Progenitor cell of endocrine pancreas (in vitro differentiated cells): ENCODE measurements around the gene ADA. TPM values are rescaled to one million over a fixed set of nuclear protein-coding genes. Genes with fewer than 3 reads are reported as not detected.

Source experiments
- DNase-seq: peaks from one replicate; pipeline ENCODE4 v3.0.0; 2021; ENCODE audit warnings: low spot score; ENCODE audit not compliant: unreplicated experiment
- H3K27ac Mint-ChIP-seq: 2 replicates; pipeline ENCODE4 v1.8.0; 2021; ENCODE audit warnings: mild to moderate bottlenecking, moderate library complexity, mixed read lengths
- H3K27me3 Mint-ChIP-seq: 2 replicates; pipeline ENCODE4 v1.8.0; 2021; ENCODE audit warnings: mixed read lengths
- H3K36me3 Mint-ChIP-seq: 2 replicates; pipeline ENCODE4 v1.8.0; 2022; ENCODE audit warnings: mixed read lengths; ENCODE audit not compliant: insufficient read depth
- H3K4me1 Mint-ChIP-seq: 2 replicates; pipeline ENCODE4 v1.8.0; 2021; ENCODE audit warnings: low read depth, mixed read lengths
- H3K4me3 Mint-ChIP-seq: 2 replicates; pipeline ENCODE4 v1.8.0; 2021; ENCODE audit warnings: low read depth, mild to moderate bottlenecking, moderate library complexity, mixed read lengths
- H3K9me3 Mint-ChIP-seq: 2 replicates; pipeline ENCODE4 v1.8.0; 2021; ENCODE audit warnings: low read depth, mixed read lengths
- total RNA-seq: library from RNA; stranded (reverse); gene quantifications from 2 replicates; pipeline ENCODE4 v1.2.1, GENCODE V29; 2021
- TF ChIP-seq, protein P1 (sequence below): fragments of 200-600 bp; sonication (generic); IDR thresholded peaks from one replicate; pipeline ENCODE4 v1.5.0; 2021; ENCODE audit warnings: antibody characterized with exemption, mild to moderate bottlenecking; ENCODE audit not compliant: unreplicated experiment

Gene ADA
- total RNA-seq, 1 donor from 2014 or later: 11.4 TPM

GRCh38 chr20:44584162-44584561, 67.3 kb downstream of the ADA start:
- H3K36me3 Mint-ChIP-seq: no peaks in the 10 kb centered on the region
- no peak for DNase-seq
- no peak overlapping the region for H3K27ac Mint-ChIP-seq
- H3K9me3 Mint-ChIP-seq: no peaks in the 10 kb centered on the region
- H3K27me3 Mint-ChIP-seq: no peaks in the 10 kb centered on the region
- TF ChIP-seq, protein P1, sequence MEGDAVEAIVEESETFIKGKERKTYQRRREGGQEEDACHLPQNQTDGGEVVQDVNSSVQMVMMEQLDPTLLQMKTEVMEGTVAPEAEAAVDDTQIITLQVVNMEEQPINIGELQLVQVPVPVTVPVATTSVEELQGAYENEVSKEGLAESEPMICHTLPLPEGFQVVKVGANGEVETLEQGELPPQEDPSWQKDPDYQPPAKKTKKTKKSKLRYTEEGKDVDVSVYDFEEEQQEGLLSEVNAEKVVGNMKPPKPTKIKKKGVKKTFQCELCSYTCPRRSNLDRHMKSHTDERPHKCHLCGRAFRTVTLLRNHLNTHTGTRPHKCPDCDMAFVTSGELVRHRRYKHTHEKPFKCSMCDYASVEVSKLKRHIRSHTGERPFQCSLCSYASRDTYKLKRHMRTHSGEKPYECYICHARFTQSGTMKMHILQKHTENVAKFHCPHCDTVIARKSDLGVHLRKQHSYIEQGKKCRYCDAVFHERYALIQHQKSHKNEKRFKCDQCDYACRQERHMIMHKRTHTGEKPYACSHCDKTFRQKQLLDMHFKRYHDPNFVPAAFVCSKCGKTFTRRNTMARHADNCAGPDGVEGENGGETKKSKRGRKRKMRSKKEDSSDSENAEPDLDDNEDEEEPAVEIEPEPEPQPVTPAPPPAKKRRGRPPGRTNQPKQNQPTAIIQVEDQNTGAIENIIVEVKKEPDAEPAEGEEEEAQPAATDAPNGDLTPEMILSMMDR: no peak
- H3K4me1 Mint-ChIP-seq: peaks cover 4% of the 10 kb centered on the region
- no peak overlapping the region for H3K4me3 Mint-ChIP-seq

DNA sequence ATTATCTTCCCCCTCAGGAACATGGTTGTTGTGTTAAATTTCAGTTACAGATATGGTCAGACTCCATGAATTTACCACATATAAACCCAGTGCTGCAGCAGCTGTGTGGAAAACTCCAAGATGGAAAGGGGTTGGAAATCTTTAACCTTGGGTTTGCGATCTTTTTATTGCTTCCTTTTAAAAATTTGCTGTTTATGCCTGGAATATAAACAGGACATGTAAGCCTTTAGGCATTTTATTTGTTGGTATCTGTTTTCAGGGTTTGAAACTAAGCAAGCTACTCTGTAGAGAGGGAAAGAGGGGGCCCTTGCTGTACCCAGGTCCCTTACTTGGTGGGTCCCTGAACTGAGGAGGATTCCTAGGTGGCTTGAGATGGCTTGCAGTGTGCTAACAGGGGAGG, 68.3 kb downstream of the ADA start:
- Mint-ChIP-seq H3K27ac (no peak overlapping the region), H3K4me1 (peaks cover 4% of the 10 kb centered on the region), H3K36me3 (no peaks in the 10 kb centered on the region), H3K27me3 (no peaks in the 10 kb centered on the region), H3K9me3 (peaks cover 3% of the 10 kb centered on the region), H3K4me3 (no peak overlapping the region)
- DNase-seq: no peak
- TF ChIP-seq, protein P1: no peak

GRCh38 chr20:44582311-44583025, 69.0 kb downstream of the ADA start, which contains the start of gene PKIG:
PKIG (plus strand) TSS chr20:44582579; CDS start chr20:44614557, 31,978 bp downstream.
- H3K4me3 Mint-ChIP-seq: no peak within 1 kb of the TSS
- no peaks in the 10 kb centered on the region for H3K27me3 Mint-ChIP-seq
- no peak for DNase-seq

GRCh38 chr20:44581515-44581914, 70.0 kb downstream of the ADA start:
- peaks cover 3% of the 10 kb centered on the region for H3K9me3 Mint-ChIP-seq
- peaks cover 2% of the 10 kb centered on the region for H3K4me1 Mint-ChIP-seq
- H3K27ac Mint-ChIP-seq: no peak overlapping the region
- H3K36me3 Mint-ChIP-seq: no peaks in the 10 kb centered on the region
- TF ChIP-seq, protein P1: no peak
- DNase-seq: no peak
- H3K27me3 Mint-ChIP-seq: no peaks in the 10 kb centered on the region
- H3K4me3 Mint-ChIP-seq: no peak overlapping the region

More at GRCh38 chr20:44582311-44583025, 69.0 kb downstream of the ADA start, which contains the start of gene PKIG:
- TF ChIP-seq, protein P1: no peak
- Mint-ChIP-seq H3K27ac (no peak within 1 kb of the TSS), H3K4me1 (peaks cover 2% of the 10 kb centered on the region), H3K9me3 (peaks cover 3% of the 10 kb centered on the region), H3K36me3 (no peaks in the 10 kb centered on the region)

GRCh38 chr20:44580581-44581268, 70.8 kb downstream of the ADA start:
- Mint-ChIP-seq H3K4me1 (peaks cover 6% of the 10 kb centered on the region), H3K36me3 (no peaks in the 10 kb centered on the region), H3K4me3 (no peak overlapping the region), H3K27me3 (no peaks in the 10 kb centered on the region), H3K9me3 (peaks cover 3% of the 10 kb centered on the region), H3K27ac (no peak overlapping the region)
- TF ChIP-seq, protein P1: no peak
- DNase-seq: no peak
